Keratinocyte (primary cell): ENCODE measurements around the gene G2E3. TPM values are rescaled to one million over a fixed set of nuclear protein-coding genes. Genes with fewer than 3 reads are reported as not detected.

ENCODE experiments used
- DNase-seq: peaks from one replicate; pipeline ENCODE4 v3.0.0-alpha.2; 2011; ENCODE audit warnings: low read depth, missing footprints, low spot score
- FAIRE-seq: peaks from 2 replicates; lab custom pipeline; 2011; peaks lifted over from hg19 to GRCh38; lab: Jason Lieb, UNC
- H2AFZ ChIP-seq: 2 replicates; pipeline ENCODE4 v1.6.0; 2012; ENCODE audit warnings: low read length, control low read depth, inconsistent platforms; ENCODE audit not compliant: control insufficient read depth
- H3K27ac ChIP-seq: 2 replicates; pipeline ENCODE4 v1.5.1; 2011; ENCODE audit warnings: low read length; ENCODE audit not compliant: control insufficient read depth, insufficient read depth
- H3K27me3 ChIP-seq: 3 replicates; pipeline ENCODE4 v1.6.0; 2011; ENCODE audit warnings: low read length; ENCODE audit not compliant: control insufficient read depth, insufficient read depth; ENCODE audit errors: extremely low read depth
- H3K36me3 ChIP-seq, 2 experiments: 2 replicates in 1 of 2; 3 replicates in 1 of 2; pipeline ENCODE4 v1.5.1; 2011; ENCODE audit warnings: low read length in 2 of 2, mild to moderate bottlenecking in 1 of 2; ENCODE audit not compliant: control insufficient read depth in 2 of 2, insufficient read depth in 2 of 2; ENCODE audit errors: extremely low read depth in 1 of 2
- H3K4me1 ChIP-seq: 3 replicates; pipeline ENCODE4 v1.5.1; 2011; ENCODE audit warnings: low read length; ENCODE audit not compliant: control insufficient read depth, insufficient read depth; ENCODE audit errors: extremely low read depth
- H3K4me2 ChIP-seq: 3 replicates; pipeline ENCODE4 v1.6.0; 2011; ENCODE audit warnings: low read depth, low read length; ENCODE audit not compliant: control insufficient read depth, insufficient read depth; ENCODE audit errors: extremely low read depth
- H3K4me3 ChIP-seq, 3 experiments: fragments of 200-600 bp in 1 of 3; sonication (generic) in 1 of 3; 2 replicates in 2 of 3; 3 replicates in 1 of 3; pipeline ENCODE4 v1.5.1; 2011 to 2016; ENCODE audit warnings: low read length in 3 of 3, mild to moderate bottlenecking in 3 of 3, control low read depth in 2 of 3, inconsistent platforms in 1 of 3, low read depth in 1 of 3, mixed read lengths in 1 of 3, mixed run types in 1 of 3, moderate library complexity in 1 of 3; ENCODE audit not compliant: control insufficient read depth in 2 of 3, insufficient read depth in 2 of 3; ENCODE audit errors: extremely low read depth in 1 of 3
- H3K79me2 ChIP-seq: 2 replicates; pipeline ENCODE4 v1.6.0; 2012; ENCODE audit warnings: low read length; ENCODE audit not compliant: control insufficient read depth, insufficient read depth
- H3K9ac ChIP-seq: 3 replicates; pipeline ENCODE4 v1.6.0; 2011; ENCODE audit warnings: low read length; ENCODE audit not compliant: control insufficient read depth, insufficient read depth; ENCODE audit errors: extremely low read depth
- H3K9me1 ChIP-seq: 3 replicates; pipeline ENCODE4 v1.6.0; 2011; ENCODE audit warnings: low read length; ENCODE audit not compliant: control insufficient read depth, insufficient read depth; ENCODE audit errors: extremely low read depth
- H3K9me3 ChIP-seq: 2 replicates; pipeline ENCODE4 v1.5.1; 2012; ENCODE audit warnings: low read depth, low read length; ENCODE audit not compliant: control insufficient read depth
- H4K20me1 ChIP-seq: 3 replicates; pipeline ENCODE4 v1.6.0; 2011; ENCODE audit warnings: low read length; ENCODE audit not compliant: control insufficient read depth, insufficient read depth; ENCODE audit errors: extremely low read depth
- EZH2 ChIP-seq: IDR thresholded peaks from one replicate; pipeline ENCODE4 v1.6.1; 2012; ENCODE audit warnings: inconsistent platforms, mild to moderate bottlenecking, low read length, moderate library complexity
- dilution Hi-C: fragments of 300-500 bp; cut with MboI; formaldehyde crosslinking; loops from one replicate; pipeline ENCODE4 v1.7.0; 2020; ENCODE audit warnings: low sequenced_read_pairs; ENCODE audit not compliant: extremely low pct_ligation_motif_present
- polyA plus RNA-seq, 5 experiments: library from polyadenylated mRNA; depleted of rRNA in 3 of 5; stranded (reverse) in 3 of 5; stranded (forward) in 1 of 5; unstranded in 1 of 5; fragments of >200 nt; gene quantifications; 1 replicate in 1 of 5; 2 replicates in 3 of 5; 3 replicates in 1 of 5; pipeline versions ENCODE4 v1.2.1 to v1.2.3, GENCODE V29; 2011 to 2012; ENCODE audit warnings: missing spikeins in 2 of 5, low read depth in 1 of 5, low replicate concordance in 1 of 5
- TF ChIP-seq, protein P1 (sequence below), 3 experiments: IDR thresholded peaks in 1 of 3; conservative IDR thresholded peaks in 1 of 3; optimal IDR thresholded peaks in 1 of 3; 2 replicates in 2 of 3; 3 replicates in 1 of 3; pipeline versions ENCODE3 to v1.5.1; 2011; ENCODE audit warnings: low read length in 3 of 3, mild to moderate bottlenecking in 3 of 3, moderate library complexity in 2 of 3, control low read depth in 1 of 3, inconsistent platforms in 1 of 3; ENCODE audit not compliant: insufficient read depth in 2 of 3; ENCODE audit errors: extremely low read depth in 1 of 3

The G2E3 gene
- polyA plus RNA-seq, 1 donor (not counting 4 experiments of a cell fraction or from before 2014, with no cell fraction given): 24.3 TPM

DNA sequence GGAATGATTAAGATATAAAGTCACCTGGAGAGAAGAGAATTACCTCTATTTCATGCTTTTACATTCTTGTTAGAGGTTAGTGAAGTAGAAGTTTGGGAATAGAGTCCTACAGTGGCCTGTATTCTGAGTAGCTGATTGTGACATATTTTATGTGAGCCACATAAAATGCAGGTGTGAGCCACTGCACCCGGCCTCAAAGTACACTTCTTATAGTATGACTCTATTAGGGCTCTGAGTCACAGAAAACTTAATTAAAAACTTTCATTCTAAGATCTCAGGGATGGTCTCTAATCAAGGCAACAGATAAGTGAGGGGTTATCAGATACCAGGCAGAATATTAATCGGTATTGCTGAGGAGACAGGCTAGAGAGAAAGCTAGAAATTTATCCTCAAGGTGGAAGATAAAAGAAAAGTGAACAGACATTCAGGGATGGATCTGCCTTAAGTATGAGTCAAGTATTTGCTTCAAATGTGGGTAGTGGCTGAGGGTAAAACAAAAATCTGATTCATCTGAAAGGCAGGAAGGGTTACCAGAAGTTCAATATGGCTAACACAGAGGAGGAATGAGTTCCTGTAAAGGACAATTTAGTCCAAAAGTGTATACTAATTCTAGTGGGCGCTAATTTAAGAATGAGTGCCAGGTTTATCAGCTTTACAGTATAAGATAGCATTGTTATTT is 5.5 kb upstream of the G2E3 start:
- Histone ChIP-seq H3K9me3 (no peaks in the 10 kb centered on the region), H3K27ac (peak overlapping the region; percentile 70), H3K4me1 (peaks cover 40% of the 10 kb centered on the region), H3K4me3 (no peak overlapping the region), H2AFZ (peak overlapping the region; percentile 62), H3K27me3 (no peaks in the 10 kb centered on the region), H3K36me3 (no peaks in the 10 kb centered on the region), H3K9me1 (no peaks in the 10 kb centered on the region), H4K20me1 (no peaks in the 10 kb centered on the region), H3K9ac (no peak overlapping the region), H3K4me2 (peak overlapping the region; percentile 64), H3K79me2 (no peaks in the 10 kb centered on the region)
- FAIRE-seq (peak; percentile 67), DNase-seq (no peak)
- no peak for TF ChIP-seq EZH2
- dilution Hi-C loops: no loop called here

GRCh38 chr14:30558362-30558674 is 640 bp upstream of the G2E3 start:
- dilution Hi-C loops: no loop called here
- H2AFZ ChIP-seq: peak overlapping the region; percentile 98
- no peak for DNase-seq
- peak overlapping the region; percentile 95 for H3K9ac ChIP-seq
- peak overlapping the region; percentile 100 for H3K4me2 ChIP-seq
- H3K9me1 ChIP-seq: no peaks in the 10 kb centered on the region
- H3K27me3 ChIP-seq: no peaks in the 10 kb centered on the region
- H3K4me1 ChIP-seq: peaks cover 23% of the 10 kb centered on the region
- H3K4me3 ChIP-seq: peak overlapping the region; percentile 95 to 99 (median 98)
- H4K20me1 ChIP-seq: no peaks in the 10 kb centered on the region
- no peak for FAIRE-seq
- peaks cover 0 to 4% of the 10 kb centered on the region in 2 experiments for H3K36me3 ChIP-seq
- H3K27ac ChIP-seq: peak overlapping the region; percentile 93
- TF ChIP-seq, protein P1, sequence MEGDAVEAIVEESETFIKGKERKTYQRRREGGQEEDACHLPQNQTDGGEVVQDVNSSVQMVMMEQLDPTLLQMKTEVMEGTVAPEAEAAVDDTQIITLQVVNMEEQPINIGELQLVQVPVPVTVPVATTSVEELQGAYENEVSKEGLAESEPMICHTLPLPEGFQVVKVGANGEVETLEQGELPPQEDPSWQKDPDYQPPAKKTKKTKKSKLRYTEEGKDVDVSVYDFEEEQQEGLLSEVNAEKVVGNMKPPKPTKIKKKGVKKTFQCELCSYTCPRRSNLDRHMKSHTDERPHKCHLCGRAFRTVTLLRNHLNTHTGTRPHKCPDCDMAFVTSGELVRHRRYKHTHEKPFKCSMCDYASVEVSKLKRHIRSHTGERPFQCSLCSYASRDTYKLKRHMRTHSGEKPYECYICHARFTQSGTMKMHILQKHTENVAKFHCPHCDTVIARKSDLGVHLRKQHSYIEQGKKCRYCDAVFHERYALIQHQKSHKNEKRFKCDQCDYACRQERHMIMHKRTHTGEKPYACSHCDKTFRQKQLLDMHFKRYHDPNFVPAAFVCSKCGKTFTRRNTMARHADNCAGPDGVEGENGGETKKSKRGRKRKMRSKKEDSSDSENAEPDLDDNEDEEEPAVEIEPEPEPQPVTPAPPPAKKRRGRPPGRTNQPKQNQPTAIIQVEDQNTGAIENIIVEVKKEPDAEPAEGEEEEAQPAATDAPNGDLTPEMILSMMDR (optimal IDR thresholded peaks at IDR 0.05 in 1 of 3, IDR thresholded peaks at IDR 0.05 in 1 of 3, conservative IDR thresholded peaks at IDR 0.05 in 1 of 3; ENCODE audit: extremely low read depth in 1 of 3, insufficient read depth in 2 of 3, low read length in 3 of 3): no peak
- no peak for TF ChIP-seq EZH2
- H3K9me3 ChIP-seq: no peaks in the 10 kb centered on the region
- peaks cover 42% of the 10 kb centered on the region for H3K79me2 ChIP-seq
